Activated T-helper 17 cell treated with anti-CD3 and anti-CD28 coated beads, Interleukin-2, amount 50 U/mL, for 72 hours (primary cell): ENCODE measurements around the gene PLAC8. TPM values are rescaled to one million over a fixed set of nuclear protein-coding genes. Genes with fewer than 3 reads are reported as not detected.
"Not testable (repeated sequence)": the region's sequence is repeated elsewhere in the genome, so short reads cannot be mapped to it uniquely, and the experiment has no call there.

ENCODE experiments used
- ATAC-seq: fragments of 150-1000 bp; cut with Tn5 transposase; replicated peaks from 2 replicates; pipeline ENCODE4 v1.10.0; 2021; ENCODE audit warnings: mild to moderate bottlenecking, moderate library complexity
- H3K27ac Mint-ChIP-seq: one replicate; pipeline ENCODE4 v1.8.0; 2022; ENCODE audit warnings: mixed read lengths
- H3K27me3 Mint-ChIP-seq: one replicate; pipeline ENCODE4 v1.8.0; 2022; ENCODE audit warnings: mixed read lengths
- H3K36me3 Mint-ChIP-seq: one replicate; pipeline ENCODE4 v1.8.0; 2022; ENCODE audit warnings: low read depth, mild to moderate bottlenecking, mixed read lengths
- H3K4me1 Mint-ChIP-seq: one replicate; pipeline ENCODE4 v1.8.0; 2022; ENCODE audit warnings: mixed read lengths
- H3K4me3 Mint-ChIP-seq: one replicate; pipeline ENCODE4 v1.8.0; 2022; ENCODE audit warnings: mild to moderate bottlenecking, mixed read lengths
- H3K9me3 Mint-ChIP-seq: one replicate; pipeline ENCODE4 v1.8.0; 2022; ENCODE audit warnings: mixed read lengths
- total RNA-seq, 2 donors: library from RNA; stranded (reverse); gene quantifications; one replicate each; pipeline ENCODE4 v1.2.3, GENCODE V29; 2022

The PLAC8 gene
- total RNA-seq, 2 donors from 2014 or later, result 19.9 to 58.9 TPM

DNA sequence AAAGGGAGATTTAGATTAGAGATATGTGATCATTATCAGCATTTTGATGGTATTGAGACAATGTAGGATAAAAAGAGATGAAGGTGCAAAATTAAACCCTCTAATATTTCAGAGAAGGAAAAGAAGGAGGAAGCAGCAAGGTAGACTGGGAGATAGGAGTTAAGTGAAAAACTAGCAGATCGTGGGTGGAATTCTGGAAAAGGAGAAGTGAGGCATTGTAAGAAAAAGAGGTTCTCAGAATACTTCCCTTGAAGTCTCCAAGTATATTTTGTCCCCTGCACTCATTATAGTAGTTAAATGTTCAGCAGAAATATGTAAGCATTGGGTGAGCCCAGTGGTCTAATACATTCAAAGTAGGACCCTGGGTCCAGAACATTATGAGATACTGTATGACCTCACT is 49.3 kb downstream of the PLAC8 start:
- H3K4me1 Mint-ChIP-seq, result no peaks in the 10 kb centered on the region
- ATAC-seq, result no peak
- no peaks in the 10 kb centered on the region for H3K9me3 Mint-ChIP-seq
- no peak overlapping the region for H3K27ac Mint-ChIP-seq
- no peak overlapping the region for H3K4me3 Mint-ChIP-seq
- H3K27me3 Mint-ChIP-seq, result no peaks in the 10 kb centered on the region
- peaks cover 94% of the 10 kb centered on the region for H3K36me3 Mint-ChIP-seq

DNA sequence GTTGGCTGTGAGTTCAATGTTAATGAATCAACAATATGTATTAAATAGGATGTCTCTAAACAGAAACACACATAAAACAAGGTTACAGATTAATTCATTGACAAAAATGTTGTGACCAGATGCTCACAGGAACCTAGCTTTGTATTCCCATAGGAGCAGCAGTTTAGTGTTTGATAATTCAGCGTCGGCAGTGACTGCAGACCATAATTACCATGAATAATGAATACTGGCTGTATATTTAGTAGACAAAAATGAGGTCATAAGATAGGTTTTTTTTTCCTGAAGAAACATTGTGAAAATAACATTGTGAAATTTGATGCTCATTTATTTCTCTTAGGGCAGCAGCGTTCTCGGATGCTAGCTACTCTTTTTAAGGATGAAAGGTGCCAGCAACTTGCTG is 51.8 kb downstream of the PLAC8 start:
- Mint-ChIP-seq H3K27ac (no peak overlapping the region), H3K4me1 (no peaks in the 10 kb centered on the region), H3K27me3 (no peaks in the 10 kb centered on the region), H3K36me3 (peaks cover 91% of the 10 kb centered on the region), H3K4me3 (no peak overlapping the region), H3K9me3 (no peaks in the 10 kb centered on the region)
- no peak for ATAC-seq

DNA sequence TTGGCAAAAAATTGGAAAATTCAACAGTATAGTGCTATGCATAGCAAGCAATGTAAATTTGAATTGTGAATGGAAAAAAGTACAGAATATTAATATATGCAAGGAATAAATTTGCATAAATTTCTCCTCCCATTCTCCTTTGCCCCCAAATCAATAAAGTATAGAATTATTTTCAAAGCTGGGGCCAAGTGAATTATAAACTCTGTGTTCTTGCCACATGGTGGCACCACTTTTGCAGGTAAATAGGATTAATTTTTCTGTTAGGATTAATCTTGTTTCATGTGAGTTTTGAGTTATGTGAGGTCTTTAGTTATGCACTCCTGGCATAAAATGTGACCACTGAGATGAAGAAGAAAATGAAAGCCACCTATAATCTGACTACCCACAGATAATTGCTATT is 59.6 kb downstream of the PLAC8 start:
- ATAC-seq, result no peak
- H3K27ac Mint-ChIP-seq, result no peak overlapping the region
- H3K4me1 Mint-ChIP-seq, result peaks cover 2% of the 10 kb centered on the region
- H3K9me3 Mint-ChIP-seq, result no peaks in the 10 kb centered on the region
- H3K4me3 Mint-ChIP-seq, result no peak overlapping the region
- no peaks in the 10 kb centered on the region for H3K27me3 Mint-ChIP-seq
- peaks cover 66% of the 10 kb centered on the region for H3K36me3 Mint-ChIP-seq

DNA sequence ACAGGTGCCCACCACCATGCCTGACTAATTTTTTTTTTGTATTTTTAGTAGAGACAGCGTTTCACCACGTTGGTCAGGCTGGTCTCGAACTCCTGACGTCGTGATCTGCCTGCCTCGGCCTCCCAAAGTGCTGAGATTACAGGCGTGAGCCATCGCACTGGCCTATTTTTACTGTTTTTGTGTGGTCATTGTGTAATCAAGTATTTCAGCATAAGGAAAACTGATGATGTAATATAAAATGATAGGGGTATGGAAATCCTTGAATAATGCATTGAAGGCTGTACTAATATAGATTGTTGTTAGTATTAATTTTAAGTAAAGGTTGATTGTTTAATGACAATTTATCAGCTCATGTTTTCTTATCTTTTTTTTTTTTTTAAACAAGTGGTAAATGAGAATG is 65.7 kb downstream of the PLAC8 start:
- not testable (repeated sequence) for H3K27ac Mint-ChIP-seq, H3K27me3 Mint-ChIP-seq, H3K9me3 Mint-ChIP-seq, H3K4me3 Mint-ChIP-seq, H3K4me1 Mint-ChIP-seq, ATAC-seq
- H3K36me3 Mint-ChIP-seq, result peaks cover 51% of the 10 kb centered on the region

DNA sequence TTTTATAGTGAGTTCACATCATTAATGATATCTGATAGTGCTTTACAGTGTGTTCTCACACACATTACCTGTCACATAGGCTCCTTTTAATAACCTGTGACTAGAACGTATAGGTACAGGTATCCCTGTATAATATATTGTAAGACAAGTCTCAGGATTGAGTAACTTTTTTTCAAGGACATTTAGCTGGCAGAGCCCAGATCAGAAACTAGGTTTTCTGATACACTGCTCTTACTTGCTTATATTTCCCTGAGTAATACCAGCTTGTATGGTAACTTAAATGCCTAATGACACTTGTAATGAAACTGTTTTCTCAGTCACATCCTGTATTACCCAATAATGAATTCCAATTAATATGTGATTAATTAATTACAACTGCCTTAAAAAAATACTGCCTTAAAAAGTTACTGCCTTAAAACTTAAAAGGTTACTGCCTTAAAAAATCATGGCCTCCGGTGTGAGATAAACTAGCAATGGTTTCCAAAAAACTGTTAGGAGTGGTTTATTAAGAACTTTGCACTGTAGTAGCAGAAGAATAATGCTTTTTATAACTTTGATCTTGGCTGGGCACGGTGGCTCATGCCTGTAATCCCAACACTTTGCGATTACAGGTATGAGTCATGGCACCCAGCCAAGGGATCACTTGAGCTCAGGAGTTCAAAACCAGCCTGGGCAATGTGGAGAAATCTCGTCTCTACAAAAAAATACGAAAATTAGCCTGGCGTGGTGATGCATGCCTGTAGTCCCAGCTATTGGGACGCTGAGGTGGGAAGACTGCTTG is 67.6 kb downstream of the PLAC8 start:
- ATAC-seq, result no peak
- Mint-ChIP-seq H3K4me1 (peaks cover 4% of the 10 kb centered on the region), H3K9me3 (no peaks in the 10 kb centered on the region)

DNA sequence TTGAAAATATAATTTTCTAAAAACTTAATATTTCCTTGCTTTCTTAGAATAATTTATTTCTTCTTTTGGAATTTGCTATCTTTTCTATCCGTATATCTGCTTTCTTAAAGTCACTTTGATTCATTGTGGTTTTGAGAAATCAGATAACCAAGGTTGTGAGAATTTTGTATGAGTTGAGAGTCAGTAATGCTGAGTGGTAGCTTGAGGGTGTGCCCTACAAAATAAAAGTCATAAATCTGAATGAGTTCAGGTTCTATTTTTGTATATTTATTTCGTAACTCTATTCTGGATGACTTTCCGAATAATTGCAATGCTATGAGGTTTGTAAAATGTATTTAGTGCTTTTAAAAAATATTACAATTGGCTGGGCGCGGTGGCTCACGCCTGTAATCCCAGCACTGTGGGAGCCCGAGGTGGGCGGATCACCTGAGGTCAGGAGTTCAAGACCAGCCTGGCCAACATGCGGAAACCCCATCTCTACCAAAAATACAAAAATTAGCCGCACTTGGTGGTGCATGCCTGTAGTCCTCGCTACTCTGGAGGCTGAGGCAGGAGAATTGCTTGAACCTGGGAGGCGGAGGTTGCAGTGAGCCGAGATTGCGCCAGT is 70.6 kb downstream of the PLAC8 start:
- Mint-ChIP-seq H3K4me1 (peaks cover 11% of the 10 kb centered on the region), H3K9me3 (no peaks in the 10 kb centered on the region), H3K4me3 (no peak overlapping the region), H3K36me3 (peaks cover 3% of the 10 kb centered on the region), H3K27ac (no peak overlapping the region), H3K27me3 (no peaks in the 10 kb centered on the region)
- no peak for ATAC-seq

More for the DNA sequence above, 67.6 kb downstream of the PLAC8 start:
- H3K36me3 Mint-ChIP-seq, result peaks cover 33% of the 10 kb centered on the region
- no peaks in the 10 kb centered on the region for H3K27me3 Mint-ChIP-seq
- H3K4me3 Mint-ChIP-seq, result no peak overlapping the region
- H3K27ac Mint-ChIP-seq, result no peak overlapping the region

DNA sequence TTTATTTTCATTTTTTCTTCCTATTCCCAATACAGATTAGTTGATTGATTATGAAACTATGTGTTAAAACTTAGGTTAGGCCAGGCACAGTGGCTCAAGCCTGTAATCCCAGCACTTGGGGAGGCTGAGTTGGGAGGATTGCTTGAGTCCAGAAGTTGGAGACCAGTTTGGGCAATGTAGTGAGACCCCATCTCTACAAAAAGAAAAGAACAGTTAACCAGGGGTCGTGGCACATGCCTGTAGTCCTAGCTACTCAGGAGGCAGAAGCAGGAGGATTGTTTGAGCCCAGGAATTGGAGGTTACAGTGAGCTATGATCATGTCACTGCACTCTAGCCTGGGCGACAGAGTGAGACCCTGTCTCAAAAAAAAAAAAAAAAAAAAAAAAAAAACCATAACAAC is 71.4 kb downstream of the PLAC8 start:
- H3K4me1 Mint-ChIP-seq, result peaks cover 11% of the 10 kb centered on the region
- not testable (repeated sequence) for H3K4me3 Mint-ChIP-seq, H3K27ac Mint-ChIP-seq, H3K9me3 Mint-ChIP-seq, H3K36me3 Mint-ChIP-seq, ATAC-seq, H3K27me3 Mint-ChIP-seq

DNA sequence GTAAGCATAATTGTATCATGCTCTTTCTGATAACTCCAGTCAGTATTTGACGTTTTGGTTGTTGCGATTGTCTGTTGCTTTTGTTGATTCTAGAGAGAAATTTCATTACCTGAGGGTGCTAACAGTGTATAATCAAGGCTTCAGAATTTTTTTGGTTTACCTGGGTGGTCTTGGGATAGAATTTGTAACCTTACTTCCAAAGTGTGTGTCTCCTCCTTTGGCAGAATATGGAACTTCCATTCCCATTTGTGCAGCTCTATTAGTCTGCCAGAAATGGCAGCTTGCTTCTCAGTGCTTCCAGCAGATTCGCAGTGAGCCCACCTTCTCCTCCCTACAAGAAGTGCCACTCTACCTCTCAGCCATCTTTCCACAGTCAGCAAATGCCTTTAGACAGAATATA is 74.3 kb downstream of the PLAC8 start:
- Mint-ChIP-seq H3K36me3 (no peaks in the 10 kb centered on the region), H3K27ac (no peak overlapping the region), H3K9me3 (no peaks in the 10 kb centered on the region), H3K4me3 (no peak overlapping the region), H3K27me3 (no peaks in the 10 kb centered on the region), H3K4me1 (peaks cover 23% of the 10 kb centered on the region)
- no peak for ATAC-seq

Other genes starting within 250 kb of the PLAC8 start
- 100 to 1,000 TPM in 1 of 2 donors, 10 to 100 TPM in 1; 82.6 to 124 TPM for gene SEC31A, start 223.6 kb downstream of the PLAC8 start, total RNA-seq
- gene THAP9, start 214.0 kb downstream of the PLAC8 start, total RNA-seq, result 1 to 10 TPM; 1.5 to 1.9 TPM
- gene LIN54, start 103.9 kb downstream of the PLAC8 start, total RNA-seq, result 10 to 100 TPM; 19.3 to 20.4 TPM
- 10 to 100 TPM; 18.6 to 24.4 TPM for gene COPS4, start 79.5 kb downstream of the PLAC8 start, total RNA-seq
- gene COQ2, start 170.1 kb upstream of the PLAC8 start, total RNA-seq, result 10 to 100 TPM in 1 of 2 donors, 1 to 10 TPM in 1; 7.5 to 12.7 TPM
- gene HPSE, start 220.1 kb upstream of the PLAC8 start, total RNA-seq, result 10 to 100 TPM; 12.3 to 13.7 TPM